IMR-90 (cell line): Measurements from ENCODE around the gene TMEM225. TPM values are rescaled to one million over a fixed set of nuclear protein-coding genes. Genes with fewer than 3 reads are reported as not detected.

Source experiments
- ATAC-seq: fragments of 200-7000 bp; cut with Tn5 transposase; 2 replicates; pipeline ENCODE4 v1.9.1; 2020; ENCODE audit warnings: low read depth, mild to moderate bottlenecking, moderate library complexity
- BruUV-seq: library from RNA; stranded (reverse); fragments of 400-500 nt; replicated peaks from 2 replicates; lab custom pipeline; 2021; lab: Mats Ljungman, UMichigan
- CTCF ChIA-PET: fragments of 300-600 bp; formaldehyde crosslinking; extraction: SDS; loops from one replicate; lab custom pipeline; 2021; ENCODE audit warnings: antibody characterized with exemption; lab: Yijun Ruan, JAX
- POLR2A ChIA-PET: fragments of 300-600 bp; sonication (Branson Sonifier 250); formaldehyde crosslinking; loops from one replicate; lab custom pipeline; 2022; ENCODE audit warnings: antibody characterized with exemption; ENCODE audit not compliant: unreplicated experiment; lab: Charles Lee
- DNase-seq: peaks from one replicate; pipeline ENCODE4 v3.0.0; 2013
- H2AFZ ChIP-seq: replicated peaks from 2 replicates; pipeline ENCODE3; 2013; ENCODE audit warnings: low read length, mild to moderate bottlenecking; ENCODE audit not compliant: poor library complexity
- H2AK5ac ChIP-seq: 2 replicates; pipeline ENCODE4 v1.6.1; 2013; ENCODE audit warnings: low read depth, low read length, inconsistent platforms
- H2AK9ac ChIP-seq: replicated peaks from 2 replicates; pipeline ENCODE3; 2013; ENCODE audit warnings: mild to moderate bottlenecking, low read depth, low read length, moderate library complexity; ENCODE audit not compliant: poor library complexity
- H2BK120ac ChIP-seq: 2 replicates; pipeline ENCODE4 v1.6.1; 2013; ENCODE audit warnings: low read depth, low read length, inconsistent platforms
- H2BK15ac ChIP-seq: 3 replicates; pipeline ENCODE4 v1.6.1; 2013; ENCODE audit warnings: low read depth, low read length, inconsistent platforms
- H2BK20ac ChIP-seq: 2 replicates; pipeline ENCODE4 v1.6.1; 2013; ENCODE audit warnings: low read depth, mild to moderate bottlenecking, inconsistent platforms, low read length, moderate library complexity
- H2BK5ac ChIP-seq: 2 replicates; pipeline ENCODE4 v1.6.1; 2013; ENCODE audit warnings: mild to moderate bottlenecking, low read depth, low read length, inconsistent platforms; ENCODE audit not compliant: poor library complexity, severe bottlenecking
- H3K14ac ChIP-seq: replicated peaks from 2 replicates; pipeline ENCODE4 v1.6.1; 2013; ENCODE audit warnings: low read depth, low read length, inconsistent platforms
- H3K18ac ChIP-seq: 2 replicates; pipeline ENCODE4 v1.6.1; 2013; ENCODE audit warnings: low read depth, low read length, control low read depth
- H3K23ac ChIP-seq: 2 replicates; pipeline ENCODE4 v1.6.1; 2013; ENCODE audit warnings: low read depth, low read length, inconsistent platforms
- H3K27ac ChIP-seq: 2 replicates; pipeline ENCODE4 v1.5.1; 2013; ENCODE audit warnings: mild to moderate bottlenecking, control low read depth, low read length; ENCODE audit not compliant: insufficient read depth
- H3K27me3 ChIP-seq: 2 replicates; pipeline ENCODE4 v1.6.1; 2013; ENCODE audit warnings: low read length; ENCODE audit not compliant: control insufficient read depth, insufficient read depth
- H3K36me3 ChIP-seq: 2 replicates; pipeline ENCODE4 v1.6.1; 2013; ENCODE audit warnings: low read length, mixed read lengths; ENCODE audit not compliant: control insufficient read depth, insufficient read depth
- H3K4ac ChIP-seq: 2 replicates; pipeline ENCODE4 v1.6.1; 2013; ENCODE audit warnings: low read depth, low read length, inconsistent platforms
- H3K4me1 ChIP-seq: 2 replicates; pipeline ENCODE4 v1.6.1; 2013; ENCODE audit warnings: low read length, mixed read lengths; ENCODE audit not compliant: control insufficient read depth, insufficient read depth
- H3K4me2 ChIP-seq: 2 replicates; pipeline ENCODE4 v1.6.1; 2013; ENCODE audit warnings: low read depth, mild to moderate bottlenecking, control low read depth, low read length, moderate library complexity
- H3K4me3 ChIP-seq: 2 replicates; pipeline ENCODE4 v1.5.1; 2013; ENCODE audit warnings: low read depth, mild to moderate bottlenecking, control low read depth, low read length, moderate library complexity; ENCODE audit not compliant: insufficient read depth
- H3K56ac ChIP-seq: 2 replicates; pipeline ENCODE4 v1.6.1; 2013; ENCODE audit warnings: low read length, inconsistent platforms; ENCODE audit not compliant: insufficient read depth; ENCODE audit errors: extremely low read depth
- H3K79me1 ChIP-seq, 2 experiments: 2 replicates each; pipeline ENCODE4 v1.6.1; 2013; ENCODE audit warnings: low read length in 2 of 2, inconsistent platforms in 1 of 2, low read depth in 1 of 2
- H3K9ac ChIP-seq: 2 replicates; pipeline ENCODE4 v1.6.1; 2013; ENCODE audit warnings: low read depth, low read length, control low read depth
- H3K9me1 ChIP-seq: 2 replicates; pipeline ENCODE4 v1.6.1; 2013; ENCODE audit warnings: low read length, inconsistent platforms; ENCODE audit not compliant: insufficient read depth
- H3K9me3 ChIP-seq: 2 replicates; pipeline ENCODE4 v1.6.1; 2013; ENCODE audit warnings: low read length; ENCODE audit not compliant: control insufficient read depth, insufficient read depth
- H4K20me1 ChIP-seq: 2 replicates; pipeline ENCODE4 v1.6.1; 2013; ENCODE audit warnings: low read length, inconsistent platforms; ENCODE audit not compliant: insufficient read depth
- H4K5ac ChIP-seq: 2 replicates; pipeline ENCODE4 v1.6.1; 2013; ENCODE audit warnings: mild to moderate bottlenecking, low read depth, low read length, control low read depth
- H4K8ac ChIP-seq, 2 experiments: 2 replicates each; pipeline ENCODE4 v1.6.1; 2013; ENCODE audit warnings: low read depth in 2 of 2, low read length in 2 of 2, control low read depth in 1 of 2, inconsistent platforms in 1 of 2
- H4K91ac ChIP-seq: 2 replicates; pipeline ENCODE4 v1.6.1; 2013; ENCODE audit warnings: low read depth, low read length, inconsistent platforms; ENCODE audit not compliant: insufficient read depth
- FOS ChIP-seq: fragments of 150-350 bp; IDR thresholded peaks from 2 replicates; pipeline ENCODE4 v1.6.1; 2016; ENCODE audit warnings: low read depth, low read length
- whole genome bisulfite sequencing, 2 experiments: methylation state at CpG; one replicate each; pipeline versions ENCODE4 v1.1.5 to v1.1.7; 2013; ENCODE audit warnings: missing lambda C conversion rate in 2 of 2; ENCODE audit not compliant: insufficient read length in 1 of 2; ENCODE audit errors: extremely low coverage in 2 of 2; 5-methylcytosine and 5-hydroxymethylcytosine counted together
- dilution Hi-C: fragments of 300-500 bp; cut with HindIII; formaldehyde crosslinking; loops from one replicate; pipeline ENCODE4 v1.14.3; 2018; ENCODE audit warnings: low sequenced_read_pairs; ENCODE audit not compliant: unreplicated experiment
- in situ Hi-C: fragments of 300-500 bp; cut with MboI; formaldehyde crosslinking; loops from 3 replicates; pipeline ENCODE4 v1.14.3; 2019; ENCODE audit warnings: low sequenced_read_pairs, inconsistent platforms, mixed read lengths
- intact Hi-C: fragments of 100-400 bp; cut with micrococcal nuclease; formaldehyde crosslinking; loops from 2 replicates; pipeline ENCODE4 v1.10.0; 2022
- polyA plus RNA-seq, 3 experiments: library from polyadenylated mRNA; depleted of rRNA; stranded (reverse); fragments of >200 nt; gene quantifications; 2 replicates each; pipeline ENCODE4 v1.2.3, GENCODE V29; 2012; ENCODE audit warnings: low replicate concordance in 1 of 3
- total RNA-seq: library from RNA; depleted of rRNA; stranded (reverse); fragments of >200 nt; gene quantifications from 2 replicates; pipeline ENCODE4 v1.2.3, GENCODE V29; 2012

Gene TMEM225
- total and polyA plus RNA-seq, 2 of the 4 experiments (the other 2 are of a cell fraction): not detected

GRCh38 chr11:123903932-123904331 is 18.5 kb upstream of the TMEM225 start:
- no peak overlapping the region for H3K27ac ChIP-seq
- H4K20me1 ChIP-seq: no peaks in the 10 kb centered on the region
- H2AK9ac ChIP-seq: no peak overlapping the region
- intact Hi-C loops: no loop called here
- no peak overlapping the region for H3K4me3 ChIP-seq
- H3K23ac ChIP-seq: no peak overlapping the region
- DNase-seq (no peak), ATAC-seq (no peak)
- no peak overlapping the region for H3K4me2 ChIP-seq
- H3K4ac ChIP-seq: no peak overlapping the region
- no peak overlapping the region for H3K56ac ChIP-seq
- no peak overlapping the region for H4K8ac ChIP-seq
- no peak overlapping the region for H2BK20ac ChIP-seq
- H4K5ac ChIP-seq: no peak overlapping the region
- no peaks in the 10 kb centered on the region for H3K79me1 ChIP-seq
- no peak overlapping the region for H2BK15ac ChIP-seq
- no peak overlapping the region for H3K14ac ChIP-seq
- in situ Hi-C loops: no loop called here
- POLR2A ChIA-PET: no interaction called here
- H2AFZ ChIP-seq: no peak overlapping the region
- H3K4me1 ChIP-seq: no peaks in the 10 kb centered on the region
- no peak overlapping the region for H2AK5ac ChIP-seq
- H4K91ac ChIP-seq: no peak overlapping the region
- H3K36me3 ChIP-seq: no peaks in the 10 kb centered on the region
- TF ChIP-seq FOS: no peak
- no peak overlapping the region for H2BK120ac ChIP-seq
- no CpG with 5 or more reads among the region's 2 CpGs for WGBS, 2 experiments
- no peak overlapping the region for H3K9ac ChIP-seq
- dilution Hi-C loops: no loop called here
- H2BK5ac ChIP-seq: no peak overlapping the region
- 0 out of 2 replicates have a peak, but pooled peaks cover 2% of the 10 kb centered on the region for H3K9me3 ChIP-seq
- CTCF ChIA-PET: no interaction called here
- no TSS peak for BruUV-seq
- H3K27me3 ChIP-seq: no peaks in the 10 kb centered on the region
- no peaks in the 10 kb centered on the region for H3K9me1 ChIP-seq
- no peak overlapping the region for H3K18ac ChIP-seq
